Non-pigmented ciliary epithelial cell (primary cell): ENCODE measurements around the gene SPCS2.
A peak's percentile ranks its signal among the peaks of the same experiment; 100 is the strongest.
"Not testable (repeated sequence)": the region's sequence is repeated elsewhere in the genome, so short reads cannot be mapped to it uniquely, and the experiment has no call there.

Experiments used
- DNase-seq: peaks from one replicate; pipeline ENCODE4 v3.0.0-alpha.2; 2010; ENCODE audit warnings: low read depth

Gene SPCS2

DNA sequence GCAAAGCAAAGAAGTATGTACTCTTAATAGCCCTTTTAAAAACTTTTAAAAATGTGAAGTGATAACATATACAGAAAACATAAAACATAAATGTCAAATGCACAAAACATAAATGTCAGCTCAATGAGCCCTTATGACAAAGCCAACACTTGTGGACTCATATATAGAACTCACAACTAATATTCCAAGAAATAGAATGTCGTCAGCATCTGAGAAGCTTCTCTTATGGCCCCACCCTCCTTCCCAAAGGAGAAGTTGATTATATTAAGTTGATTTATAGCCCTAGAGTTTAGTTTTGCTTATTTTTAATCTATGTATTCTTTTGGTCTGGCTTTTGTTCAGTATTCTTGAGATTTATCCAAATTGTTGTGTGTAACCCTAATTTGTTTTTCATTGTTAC, 53.5 kb downstream of the SPCS2 start:
- no peak for DNase-seq

DNA sequence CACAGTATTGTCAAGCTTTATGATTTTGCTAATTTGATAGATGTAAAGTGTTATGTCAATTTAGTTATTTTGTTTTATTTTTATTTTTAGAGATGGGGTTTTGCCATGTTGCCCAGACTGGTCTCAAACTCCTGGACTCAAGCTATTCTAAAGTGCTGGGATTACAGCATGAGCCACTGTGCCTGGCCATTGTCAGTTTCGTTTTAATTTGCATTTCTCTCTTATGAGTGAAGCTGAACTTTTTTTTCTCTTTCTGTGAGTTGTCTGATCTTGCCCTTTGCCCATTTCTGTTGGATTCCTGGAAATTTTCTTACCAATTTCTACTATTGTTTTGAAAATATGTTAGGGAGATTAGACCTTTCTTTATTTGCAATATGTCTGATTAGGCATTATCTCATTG, 55.1 kb downstream of the SPCS2 start:
- no peak for DNase-seq

DNA sequence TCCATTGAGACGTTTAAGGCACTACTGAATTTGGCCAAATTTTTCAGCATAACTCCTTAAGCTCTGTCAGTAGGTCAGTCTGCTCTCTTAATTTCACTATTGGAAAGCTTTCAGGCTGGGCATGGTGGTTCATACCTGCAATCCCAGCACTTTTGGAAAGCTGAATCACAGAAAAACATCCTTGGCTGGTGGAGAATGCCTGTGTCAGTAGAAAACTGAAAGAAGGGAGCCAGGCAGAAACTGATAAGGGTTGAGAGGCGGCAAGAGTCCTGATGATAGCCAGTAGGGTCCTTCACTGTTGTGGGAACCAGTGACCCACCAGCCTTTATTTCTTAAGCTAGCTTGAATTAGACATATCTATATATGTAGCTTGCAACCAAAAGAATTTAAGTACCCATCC, 62.3 kb downstream of the SPCS2 start:
- no peak for DNase-seq

DNA sequence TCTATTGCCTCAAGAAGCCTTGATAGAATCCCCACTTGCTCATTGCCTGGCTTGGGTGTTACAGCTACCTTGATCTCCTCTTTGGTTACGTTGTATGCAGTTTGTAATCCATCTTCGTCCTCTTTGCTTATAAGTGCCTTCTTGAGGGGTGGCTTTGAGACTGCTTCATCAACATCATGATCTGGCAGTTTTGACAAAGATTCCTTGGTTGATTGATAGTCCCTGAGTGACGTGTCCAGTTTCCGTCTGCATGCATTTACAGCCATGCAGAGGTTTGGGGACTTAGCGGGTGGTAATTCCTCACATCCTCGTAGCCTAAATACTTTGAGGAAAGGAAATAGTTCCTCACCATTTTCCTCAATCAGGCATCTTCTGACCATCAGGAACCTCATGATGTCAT, 62.8 kb downstream of the SPCS2 start:
- no peak for DNase-seq

DNA sequence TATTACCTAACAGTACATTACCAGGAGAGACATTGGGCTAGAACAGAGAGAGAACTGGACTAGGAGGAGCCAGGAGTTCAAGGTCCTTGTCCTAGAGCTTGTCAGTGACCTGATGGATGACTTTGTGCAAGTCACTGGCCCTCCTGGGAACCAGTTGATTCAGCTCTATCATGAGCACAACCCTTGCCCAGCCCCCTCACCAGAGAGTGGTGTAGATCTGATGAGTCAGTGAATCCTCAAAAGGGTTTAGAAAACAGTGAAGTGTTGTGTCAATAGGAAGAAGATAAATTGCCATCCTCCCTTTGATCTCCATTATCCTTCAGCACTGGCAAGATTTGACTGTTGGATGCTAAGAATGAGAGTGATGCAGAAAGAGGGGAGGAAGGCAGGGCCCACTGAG, 64.0 kb downstream of the SPCS2 start:
- no peak for DNase-seq

DNA sequence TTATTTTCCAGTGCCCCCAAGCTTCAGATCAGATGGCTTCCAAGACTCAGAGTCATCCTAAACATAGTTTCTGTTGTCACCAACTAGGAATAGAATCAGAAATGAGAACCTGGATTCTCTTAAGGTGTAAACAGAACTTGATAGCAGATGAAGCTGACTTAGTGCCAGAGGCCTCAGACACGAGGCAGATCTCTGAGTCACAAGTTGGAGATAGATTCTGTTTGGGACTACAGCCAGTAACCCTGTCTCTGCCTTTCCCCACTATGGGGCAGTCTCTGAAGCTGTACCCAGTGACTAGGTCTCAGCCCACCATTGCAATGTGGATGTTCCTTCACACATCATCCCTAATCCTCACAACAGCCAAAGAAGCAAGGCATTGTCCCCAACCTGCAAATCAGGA, 65.1 kb downstream of the SPCS2 start:
- peak; percentile 53 for DNase-seq

DNA sequence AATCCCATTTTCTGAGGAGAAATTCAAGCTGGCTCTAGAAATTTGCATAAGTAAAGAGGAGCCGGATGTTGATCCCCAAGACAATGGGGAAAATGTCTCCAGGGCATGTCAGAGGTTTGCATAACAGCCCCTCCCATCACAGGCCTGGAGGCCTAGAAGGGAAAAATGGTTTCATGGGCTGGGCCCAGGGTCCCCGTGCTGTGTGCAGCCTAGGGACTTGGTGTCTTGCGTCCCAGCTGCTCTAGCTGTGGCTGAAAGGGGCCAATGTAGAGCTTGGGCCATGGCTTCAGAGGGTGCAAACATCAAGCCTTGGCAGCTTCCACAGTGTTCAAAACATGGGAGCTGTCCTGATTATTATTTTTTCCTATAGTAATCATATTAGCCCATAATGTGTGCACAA, 70.1 kb downstream of the SPCS2 start:
- not testable (repeated sequence) for DNase-seq

DNA sequence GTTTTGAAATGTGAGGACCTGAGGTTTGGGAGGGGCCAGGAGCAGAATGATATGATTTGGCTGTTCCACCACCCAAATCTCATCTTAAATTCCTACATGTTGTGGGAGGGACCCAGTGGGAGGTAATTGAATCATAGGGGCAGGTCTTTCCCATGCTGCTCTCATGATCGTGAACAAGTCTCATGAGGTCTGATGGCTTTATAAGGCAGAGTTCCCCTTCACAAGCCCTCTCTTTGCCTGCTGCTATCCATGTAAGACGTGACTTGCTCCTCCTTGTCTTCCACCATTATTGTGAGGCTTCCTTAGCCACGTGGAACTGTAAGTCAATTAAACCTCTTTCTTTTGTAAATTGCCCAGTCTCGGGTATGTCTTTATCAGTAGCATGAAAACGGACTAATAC, 71.3 kb downstream of the SPCS2 start:
- not testable (repeated sequence) for DNase-seq

DNA sequence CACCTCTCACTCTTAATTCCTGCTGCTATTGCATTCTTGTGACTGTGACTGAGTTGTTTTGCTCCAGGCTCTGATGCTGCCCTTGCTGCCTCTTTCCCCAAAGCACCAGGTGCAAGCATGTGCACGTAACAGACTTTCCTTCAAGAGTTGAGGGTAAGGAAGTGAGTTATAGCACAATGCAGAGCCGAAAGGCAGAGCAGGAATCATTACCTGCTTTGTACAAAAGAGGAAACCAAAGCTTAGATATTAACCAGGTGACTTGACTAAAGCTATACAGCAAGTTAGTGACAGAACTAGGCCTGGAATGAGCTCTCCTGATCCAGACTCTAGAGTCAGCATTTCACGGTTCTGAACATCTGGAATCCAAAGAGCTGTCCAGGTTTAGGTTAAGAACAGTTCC, 73.2 kb downstream of the SPCS2 start:
- DNase-seq, result no peak

DNA sequence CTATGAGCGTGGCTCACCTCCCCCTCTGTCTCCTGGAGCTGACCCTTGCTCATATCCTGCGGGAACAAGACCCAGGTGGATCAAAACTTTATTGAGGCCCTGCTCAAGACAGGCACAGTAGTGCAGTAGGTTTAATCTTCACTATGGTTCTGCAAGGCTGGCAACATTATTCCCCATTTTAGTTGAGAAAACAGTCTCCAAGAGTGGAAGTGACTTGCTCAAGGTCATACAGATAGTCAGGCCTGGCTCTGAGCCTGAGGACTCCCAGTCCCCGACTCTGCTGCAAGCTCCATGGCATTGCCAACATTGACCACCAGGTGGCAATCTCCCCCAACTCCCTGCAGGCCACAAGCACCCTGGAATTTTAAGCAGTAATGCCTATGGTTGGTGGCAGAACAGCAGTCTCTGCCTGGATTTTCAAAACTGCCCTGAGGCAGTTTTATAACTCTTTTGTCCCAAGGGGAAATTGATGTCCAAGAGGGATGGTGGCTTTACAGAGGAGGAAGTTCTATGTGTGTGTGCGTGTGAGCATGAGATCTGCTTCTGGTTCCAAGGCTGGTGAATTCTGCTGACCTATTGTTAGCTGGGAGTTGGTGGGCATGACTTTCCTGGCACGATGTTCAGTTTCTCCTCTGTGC, 73.8 kb downstream of the SPCS2 start:
- peak; percentile 52 for DNase-seq

DNA sequence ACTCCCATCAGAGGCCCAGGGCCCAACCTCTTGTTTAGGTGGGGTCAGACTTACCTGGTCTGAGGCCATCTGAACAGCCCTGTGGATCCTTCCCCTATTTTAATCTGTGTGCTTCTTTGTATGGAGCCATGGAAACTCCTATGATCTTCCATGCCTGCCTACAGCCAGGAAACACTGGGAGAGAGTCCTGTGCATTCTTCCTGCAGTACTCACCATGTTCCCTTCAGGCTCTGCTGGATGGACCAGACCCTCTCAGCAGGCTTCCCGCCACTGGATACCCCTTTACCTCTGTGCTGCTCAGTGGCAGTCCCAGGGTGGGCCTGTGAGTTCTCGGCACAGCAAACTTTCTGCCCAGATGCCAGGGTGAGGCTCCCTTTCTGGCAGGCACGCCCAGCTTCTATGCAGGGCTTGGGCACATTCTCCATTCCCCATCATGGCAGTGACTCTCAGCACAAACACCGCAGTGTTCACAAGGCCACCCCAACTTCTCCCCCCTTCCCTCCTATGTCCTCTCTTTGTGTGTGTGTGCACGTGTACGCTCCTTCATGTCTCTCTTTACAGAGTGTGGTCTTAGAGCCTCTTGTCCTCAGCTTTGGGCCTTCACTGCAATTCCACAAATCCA, 74.5 kb downstream of the SPCS2 start:
- no peak for DNase-seq

DNA sequence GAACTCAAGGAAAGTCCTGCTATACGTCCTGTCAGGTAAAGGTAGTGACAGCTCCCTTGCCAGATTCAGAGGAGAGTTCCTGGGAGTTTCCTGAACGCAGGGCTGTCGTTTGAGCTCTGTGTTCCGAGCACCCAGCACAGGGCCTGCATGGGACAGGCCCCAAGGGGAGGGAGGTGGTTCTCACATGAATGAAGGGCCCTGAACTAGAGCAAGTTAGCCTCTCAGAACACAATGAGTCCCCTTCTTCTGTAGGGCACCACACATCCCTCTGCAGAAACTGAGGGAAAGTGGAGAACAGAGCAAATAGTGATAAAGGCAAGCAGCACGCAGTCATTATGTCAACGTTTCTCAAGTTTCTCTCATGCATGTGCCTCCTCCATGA, 75.0 kb downstream of the SPCS2 start:
- DNase-seq, result no peak

DNA sequence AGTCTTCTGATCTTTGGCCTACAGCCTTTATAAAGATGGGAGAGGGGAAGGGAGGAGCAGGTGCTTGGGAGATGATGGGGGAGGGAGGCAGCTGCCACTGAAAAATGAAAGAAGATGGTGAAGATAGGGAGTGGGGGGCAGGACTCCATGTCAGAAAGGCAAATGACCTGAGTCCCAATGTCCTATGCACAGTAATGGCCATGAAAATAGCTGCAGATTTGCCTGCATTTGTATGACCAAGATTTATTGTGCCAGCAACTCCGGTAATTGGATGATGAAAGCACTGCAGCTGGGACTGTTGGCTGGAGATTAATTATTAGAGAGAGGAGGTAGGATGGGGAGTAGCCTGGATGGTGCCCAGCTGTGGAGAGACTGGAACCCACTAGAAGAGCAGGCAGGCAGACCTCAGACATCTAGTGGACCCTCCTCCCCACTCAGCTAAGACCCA, 75.7 kb downstream of the SPCS2 start:
- DNase-seq, result no peak

DNA sequence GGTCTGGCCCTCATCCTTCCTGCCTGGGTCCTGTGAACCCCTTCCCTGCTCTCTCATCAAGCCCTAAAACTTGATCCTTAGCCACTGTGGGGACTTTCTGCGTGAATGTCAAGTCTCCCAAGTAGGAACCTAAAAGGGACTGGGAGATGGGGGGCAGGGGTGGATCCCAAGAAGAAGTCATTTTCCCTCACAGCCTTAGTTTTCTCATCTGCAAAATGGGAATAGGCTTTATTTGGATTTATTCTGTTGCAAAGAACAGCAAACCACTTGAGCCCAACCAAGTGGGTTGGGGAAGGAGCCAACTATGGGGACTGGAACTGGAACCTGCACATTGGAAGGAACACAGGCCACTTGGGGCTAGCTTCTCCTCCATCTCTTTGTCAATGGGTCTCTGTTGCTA, 76.5 kb downstream of the SPCS2 start:
- no peak for DNase-seq

DNA sequence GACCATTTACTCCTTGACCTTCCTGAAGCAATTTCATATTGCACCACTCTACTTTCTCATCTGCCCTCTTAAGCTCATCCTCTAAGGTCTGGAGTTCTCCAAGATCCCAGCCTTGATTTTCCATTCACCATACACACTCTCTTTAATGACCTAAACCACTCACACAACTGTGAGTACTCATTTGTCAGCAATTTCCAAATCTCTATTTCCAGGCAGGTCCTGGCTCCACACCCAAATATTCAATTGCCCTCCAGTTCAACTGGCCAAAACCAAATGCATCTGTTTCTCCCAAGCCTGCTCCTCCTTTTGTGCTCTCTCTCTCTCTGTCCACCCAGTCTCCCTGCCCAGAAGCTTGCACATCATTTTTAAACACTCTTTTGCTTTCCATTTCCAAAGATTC, 79.3 kb downstream of the SPCS2 start:
- no peak for DNase-seq
